Hematopoietic multipotent progenitor cell treated with erythropoietin and hydrocortisone succinate and interleukin-3 and kit ligand, for 4 days (in vitro differentiated cells): ENCODE results near the gene SLC2A1.

Source experiments
- DNase-seq: peaks from one replicate; pipeline ENCODE4 v3.0.0-alpha.2; 2015

The SLC2A1 gene

DNA sequence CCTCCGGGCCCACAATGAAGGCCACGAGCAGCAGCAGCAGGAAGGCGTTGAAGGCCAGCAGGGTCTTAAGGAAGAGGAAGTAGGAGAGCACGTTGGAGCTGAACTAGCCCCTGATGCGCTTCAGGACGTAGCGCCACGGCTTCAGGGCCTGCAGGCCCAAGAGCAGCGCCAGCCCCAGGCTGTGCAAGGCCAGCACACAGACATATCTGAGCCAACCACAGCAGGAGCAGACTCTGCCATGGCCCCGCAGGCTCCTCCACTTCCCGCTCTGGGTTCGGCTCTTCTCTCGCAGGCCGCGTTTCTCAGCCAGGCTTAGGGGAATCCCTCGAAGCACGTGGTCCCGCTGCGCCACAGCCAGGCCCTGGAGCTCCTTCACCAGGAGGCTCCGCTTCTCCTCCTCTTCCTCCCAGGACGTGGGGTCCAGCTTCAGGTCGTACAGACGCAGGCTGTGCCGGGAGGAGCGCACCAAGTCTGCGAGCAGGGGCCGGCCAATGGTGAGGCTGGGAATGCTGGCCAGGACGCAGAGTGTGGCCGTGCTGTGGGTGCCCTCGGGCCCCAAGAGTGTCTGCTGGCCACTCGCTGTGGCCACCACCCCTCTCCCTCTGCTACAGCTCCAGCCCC is 70.5 kb downstream of the SLC2A1 start:
- DNase-seq = peak; percentile 35

DNA sequence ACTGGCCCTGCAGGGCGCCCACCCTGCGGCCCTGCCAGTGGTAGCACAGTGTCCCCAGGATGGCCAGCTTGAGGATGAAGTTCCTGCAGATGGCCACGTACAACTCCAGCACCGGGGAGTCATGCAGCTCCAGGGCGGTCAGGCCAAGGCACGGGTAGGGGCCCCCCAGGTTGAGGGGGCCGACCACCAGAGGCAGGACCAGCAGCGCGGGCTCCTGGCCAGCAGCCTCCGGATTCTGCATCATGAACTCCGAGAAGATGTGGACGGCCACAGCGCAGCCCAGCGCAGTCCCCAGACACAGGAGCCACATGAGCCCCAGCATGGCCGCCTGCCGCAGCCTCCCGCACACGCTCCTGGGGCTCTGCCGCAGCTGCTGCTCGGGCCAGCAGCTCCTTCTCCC is 71.3 kb downstream of the SLC2A1 start:
- DNase-seq = no peak

DNA sequence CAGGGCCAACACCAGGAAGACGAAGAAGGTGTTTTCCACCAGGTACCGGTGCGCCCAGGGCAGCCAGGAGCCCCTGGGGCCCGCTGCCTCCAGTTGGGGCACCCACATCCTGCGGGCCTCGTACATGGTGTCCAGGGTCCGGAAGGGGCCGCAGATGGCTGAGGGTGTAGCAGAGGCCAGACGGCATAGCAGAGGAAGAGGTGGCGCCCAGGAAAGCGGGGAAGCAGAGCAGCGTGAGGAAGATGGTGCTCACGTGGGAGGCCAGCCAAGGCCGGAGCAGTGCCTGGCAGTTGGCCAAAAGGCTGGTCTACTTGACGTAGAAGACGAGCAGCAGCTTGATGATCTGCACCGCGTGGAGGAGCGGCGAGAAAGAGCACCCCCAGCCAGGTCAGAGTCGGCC is 71.9 kb downstream of the SLC2A1 start:
- no peak for DNase-seq

DNA sequence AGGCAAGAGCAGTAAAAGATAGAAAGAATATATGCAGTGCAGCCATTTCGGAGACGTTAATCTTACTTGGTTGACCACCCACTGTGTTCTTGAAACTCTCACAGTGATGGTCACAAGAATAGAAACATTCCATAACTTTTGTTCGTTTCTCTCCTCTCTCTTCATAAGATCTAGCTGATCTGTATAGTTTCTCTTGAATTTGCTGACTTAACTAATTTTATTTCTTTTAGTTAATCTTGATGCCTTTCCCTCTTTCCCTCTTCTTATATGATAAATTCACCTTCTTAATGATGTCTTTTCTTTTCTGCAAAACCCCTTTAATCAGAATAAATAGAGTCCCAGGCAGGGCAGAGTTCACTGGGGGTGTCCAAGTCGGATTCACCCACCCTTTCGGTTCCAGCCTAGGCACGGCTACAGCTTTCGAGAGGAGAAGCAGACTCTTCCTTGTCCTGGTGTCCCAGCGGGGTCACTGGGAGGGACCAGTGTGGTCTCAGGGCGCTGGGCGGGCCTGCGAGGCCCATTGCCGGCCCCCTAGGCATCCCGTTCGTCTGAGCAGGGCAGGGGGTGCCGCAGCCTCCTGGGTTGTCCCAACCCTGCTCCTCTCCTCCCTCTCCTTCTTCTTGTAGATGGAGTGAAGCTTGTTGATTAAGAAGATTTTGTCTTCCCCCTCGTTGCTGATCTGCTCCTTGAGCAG is 72.5 kb downstream of the SLC2A1 start:
- no peak for DNase-seq

DNA sequence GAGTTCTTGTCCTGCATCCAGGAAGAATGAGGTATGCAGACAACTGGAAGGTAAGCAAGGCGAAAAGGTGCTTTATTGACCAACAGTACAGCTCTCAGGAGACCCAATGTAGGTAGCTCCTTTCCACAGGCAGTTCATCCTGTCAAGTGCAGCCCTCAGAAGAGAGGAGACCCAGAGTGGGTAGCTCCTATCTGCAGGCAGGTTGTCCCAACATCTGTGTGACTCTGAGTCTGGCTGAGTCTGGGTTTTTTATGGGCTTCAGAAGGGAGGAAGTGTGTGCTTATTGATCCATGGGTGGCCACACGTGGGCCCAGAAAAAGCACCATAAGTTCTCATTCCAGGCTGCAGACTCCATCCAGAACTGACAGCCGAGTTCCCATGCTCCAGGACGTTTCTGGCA is 78.3 kb downstream of the SLC2A1 start:
- DNase-seq = no peak

DNA sequence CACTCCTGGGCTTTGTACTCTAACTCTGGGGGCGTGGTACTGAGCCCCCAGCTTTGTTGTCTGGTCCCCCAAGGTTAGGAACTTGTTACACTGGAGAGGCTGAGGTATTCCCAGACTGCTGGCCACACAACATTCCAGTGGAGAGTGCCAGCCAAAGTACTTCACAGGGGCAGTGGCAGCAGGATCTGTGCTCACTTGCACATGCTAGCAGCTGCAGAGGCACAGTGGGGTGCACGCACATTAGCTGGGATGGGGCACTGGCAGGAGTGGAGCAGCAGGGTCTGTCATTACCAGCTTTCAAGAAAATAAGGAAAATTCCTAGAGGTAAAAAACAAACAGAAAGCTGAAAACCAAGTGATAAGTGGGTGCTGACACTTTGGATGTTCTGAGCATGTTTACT is 81.3 kb downstream of the SLC2A1 start:
- no peak for DNase-seq

DNA sequence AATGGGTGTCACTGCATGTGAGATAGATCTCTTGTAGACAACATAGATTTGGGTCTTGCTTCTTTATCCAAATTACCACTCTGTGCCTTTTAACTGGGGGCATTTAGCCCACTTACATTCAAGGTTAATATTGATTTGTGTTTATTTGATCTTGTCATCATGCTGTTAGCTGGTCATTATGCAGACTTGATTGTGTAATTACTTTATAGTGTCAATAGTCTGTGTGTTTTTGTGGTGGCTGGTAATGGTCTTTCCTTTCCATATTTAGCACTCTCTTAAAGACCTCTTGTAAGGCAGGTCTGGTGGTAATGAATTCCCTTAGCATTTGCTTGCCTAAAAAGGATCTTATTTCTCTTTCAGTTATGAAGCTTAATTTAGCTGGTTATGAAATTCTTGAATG is 82.7 kb downstream of the SLC2A1 start:
- DNase-seq = no peak
